Mucosa of gallbladder (tissue), 1 donor: ENCODE measurements around the gene TKFC. TPM values are rescaled to one million over a fixed set of nuclear protein-coding genes. Genes with fewer than 3 reads are reported as not detected.
A peak's percentile ranks its signal among the peaks of the same experiment; 100 is the strongest.

Source experiments
- DNase-seq: peaks from one replicate; pipeline ENCODE4 v3.0.0-alpha.2; 2020; ENCODE audit warnings: low spot score
- total RNA-seq: library from RNA; stranded (reverse); gene quantifications from one replicate; pipeline ENCODE4 v1.2.1, GENCODE V29; 2021
- donor health status: DM: no; HTN: no; CAD: no.

The TKFC gene
- total RNA-seq, 1 donor from 2014 or later: 67.8 TPM

- no peak for DNase-seq
These were observed 13.2 kb downstream of the TKFC start for GRCh38 chr11:61345954-61346843.

- no peak for DNase-seq
These were observed 15.0 kb downstream of the TKFC start for GRCh38 chr11:61347916-61348461.

DNA sequence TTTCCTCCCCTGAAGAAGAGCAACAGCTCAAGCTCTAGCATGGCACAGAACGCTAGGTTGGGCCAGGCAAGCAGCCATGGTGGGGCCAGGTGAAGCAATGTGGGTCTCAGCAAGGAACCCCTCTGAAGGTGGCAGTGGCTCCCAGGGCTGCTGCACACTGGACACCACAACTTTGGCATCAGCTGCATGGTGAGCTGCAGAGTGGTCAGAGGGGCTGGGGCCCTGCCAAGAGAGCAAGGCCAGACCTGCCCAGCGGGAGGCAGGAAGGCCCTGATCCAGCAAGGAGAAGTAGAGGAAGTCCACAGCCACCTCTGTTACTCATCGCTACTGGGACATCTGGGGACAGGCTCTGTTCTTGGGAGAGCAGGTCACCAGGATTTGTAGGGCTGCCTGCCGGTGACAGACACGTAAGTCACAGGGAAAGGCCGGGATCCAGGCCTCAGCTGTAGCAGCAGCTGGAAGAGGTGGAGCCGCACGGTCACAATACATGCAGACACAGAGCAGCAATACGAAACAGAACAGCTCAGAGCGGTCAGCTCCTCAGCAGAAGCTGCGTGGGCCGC, 16.2 kb downstream of the TKFC start:
- DNase-seq: no peak

- DNase-seq: no peak
These were observed 16.9 kb downstream of the TKFC start for GRCh38 chr11:61349916-61350315.

DNA sequence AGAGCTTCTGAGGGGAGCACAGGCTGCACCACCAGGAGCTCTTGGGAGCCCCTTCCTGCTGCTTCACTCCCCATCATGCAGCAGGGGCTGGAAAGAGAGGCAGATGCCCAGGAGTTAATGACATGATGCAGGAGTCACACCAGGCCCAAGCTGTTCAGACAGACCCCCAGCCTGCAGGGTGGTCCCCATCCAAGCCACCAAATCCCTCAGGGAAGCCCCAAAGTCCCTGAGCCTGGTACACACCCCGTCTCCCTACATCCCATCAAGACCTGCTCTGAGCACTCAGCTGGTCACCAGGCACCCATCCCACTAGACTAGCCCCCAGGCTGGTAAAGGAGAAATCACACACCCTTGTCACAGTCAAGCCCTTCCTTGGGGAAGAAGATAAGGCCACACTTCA, 17.3 kb downstream of the TKFC start:
- no peak for DNase-seq

DNA sequence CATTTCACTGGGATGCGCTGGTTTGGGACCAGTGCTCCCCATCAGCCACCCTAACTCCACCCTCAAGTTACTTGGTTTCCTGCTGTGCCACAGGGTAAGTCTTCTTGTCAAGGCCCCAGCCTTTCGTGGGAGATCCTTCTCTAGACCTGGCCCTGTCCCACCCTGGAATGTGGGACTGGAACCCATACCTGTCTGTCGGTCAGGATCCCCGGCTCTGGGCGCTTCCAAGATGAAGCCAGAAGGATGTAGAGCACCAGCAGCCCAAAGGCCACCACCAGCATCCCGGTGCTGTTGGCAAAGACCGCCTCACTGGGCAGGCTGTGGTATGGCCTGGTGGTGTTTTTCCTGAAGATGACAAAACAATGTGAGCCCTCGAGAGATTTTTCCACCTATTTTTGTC, 17.8 kb downstream of the TKFC start:
- no peak for DNase-seq

- no peak for DNase-seq
These were observed 19.0 kb downstream of the TKFC start for GRCh38 chr11:61352038-61352437.

DNA sequence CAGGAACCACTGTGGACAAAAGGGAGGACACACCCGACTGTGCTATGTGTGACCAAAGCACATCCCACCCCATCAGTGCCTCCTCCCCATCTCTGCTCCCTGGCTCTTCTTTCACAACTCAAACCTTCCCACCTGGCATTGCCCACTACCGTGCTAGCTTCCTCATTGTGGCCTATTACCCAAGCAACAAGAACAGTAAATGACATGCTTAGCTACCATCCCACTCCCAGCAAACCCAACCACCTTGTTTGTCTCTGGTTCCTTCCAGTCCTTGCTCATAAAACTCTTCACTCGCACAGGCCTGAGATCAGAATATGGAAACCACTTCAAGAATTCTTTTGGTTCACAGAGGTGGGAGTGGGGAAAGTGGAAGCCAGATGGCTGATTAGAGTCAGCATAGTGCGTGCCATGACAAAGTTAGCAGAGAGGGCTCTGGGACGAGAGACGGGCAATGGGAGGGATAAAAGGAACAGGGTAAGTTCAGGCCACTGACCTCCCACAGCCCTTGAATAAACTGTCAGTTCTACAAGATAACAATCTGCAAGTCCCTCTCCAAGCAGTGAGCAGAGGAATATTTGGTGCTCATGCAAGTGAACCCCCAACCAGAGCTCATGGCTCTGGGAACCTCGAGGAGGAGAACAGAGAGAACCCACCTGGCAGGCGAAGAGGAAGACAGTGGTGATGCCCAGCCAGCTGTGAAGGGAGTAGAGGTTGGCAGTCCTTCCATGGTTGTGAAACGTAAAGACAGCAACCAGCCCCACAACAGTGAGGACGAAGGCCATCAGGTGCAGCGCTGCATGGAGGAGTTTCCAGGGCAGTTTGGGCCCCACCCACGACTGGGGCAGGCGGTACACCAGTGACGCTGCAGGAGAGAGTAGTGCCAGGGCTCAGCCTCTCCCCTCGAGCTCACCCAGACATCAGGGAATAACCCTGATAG, 20.4 kb downstream of the TKFC start:
- DNase-seq: no peak

GRCh38 chr11:61354208-61354607, 21.2 kb downstream of the TKFC start:
- DNase-seq: no peak

DNA sequence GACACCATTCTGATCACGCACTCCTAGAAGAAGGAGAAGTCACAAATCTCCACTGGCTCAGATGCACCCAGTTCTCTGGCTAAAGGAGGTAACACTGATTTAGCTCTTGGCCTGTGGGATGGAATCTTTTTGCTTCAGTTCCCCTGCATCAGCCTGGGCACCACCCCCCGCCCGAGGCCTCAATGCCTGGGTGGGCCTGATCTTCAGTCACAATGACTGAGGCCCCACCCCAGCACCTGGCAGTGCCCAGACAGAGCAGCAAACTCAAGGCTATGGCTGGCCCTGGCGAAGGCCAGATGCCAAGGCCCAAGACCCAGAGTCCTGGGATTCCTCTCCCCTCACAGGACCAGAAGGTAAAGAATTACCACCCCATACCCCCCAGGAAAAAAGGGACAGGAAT, 23.7 kb downstream of the TKFC start:
- no peak for DNase-seq

DNA sequence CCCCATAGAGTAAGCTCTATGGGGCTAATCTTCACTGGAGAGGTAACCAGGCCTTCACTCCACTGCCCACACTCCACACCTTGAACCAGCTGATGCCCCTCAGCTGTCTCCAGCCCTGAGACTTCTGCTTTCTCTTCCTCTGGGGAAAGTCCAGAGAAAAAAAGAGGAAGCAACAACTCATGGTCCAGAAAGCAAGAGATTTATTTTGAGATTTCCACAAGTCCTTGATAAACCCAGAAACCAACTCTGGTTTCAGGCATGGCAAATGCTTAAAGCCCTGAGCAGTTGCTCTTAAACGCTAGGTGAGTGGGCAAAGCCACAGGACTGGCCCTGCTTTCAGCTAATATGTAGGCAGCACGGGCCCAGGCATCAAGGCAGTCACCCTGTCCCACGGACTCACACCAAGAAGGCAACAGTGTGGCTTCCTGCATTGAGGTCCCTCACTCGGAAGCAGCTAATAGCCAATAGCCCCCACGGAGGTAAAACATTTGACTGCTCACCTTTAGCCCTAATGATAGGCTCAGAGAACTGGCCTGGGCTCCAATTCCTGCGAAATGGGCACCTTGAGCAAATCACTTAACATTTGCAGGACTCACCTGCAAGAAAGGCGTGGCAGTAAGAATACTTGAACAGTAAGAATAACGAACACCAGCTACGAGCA, 24.3 kb downstream of the TKFC start:
- no peak for DNase-seq

GRCh38 chr11:61357894-61358239, 24.8 kb downstream of the TKFC start:
- DNase-seq: no peak

DNA sequence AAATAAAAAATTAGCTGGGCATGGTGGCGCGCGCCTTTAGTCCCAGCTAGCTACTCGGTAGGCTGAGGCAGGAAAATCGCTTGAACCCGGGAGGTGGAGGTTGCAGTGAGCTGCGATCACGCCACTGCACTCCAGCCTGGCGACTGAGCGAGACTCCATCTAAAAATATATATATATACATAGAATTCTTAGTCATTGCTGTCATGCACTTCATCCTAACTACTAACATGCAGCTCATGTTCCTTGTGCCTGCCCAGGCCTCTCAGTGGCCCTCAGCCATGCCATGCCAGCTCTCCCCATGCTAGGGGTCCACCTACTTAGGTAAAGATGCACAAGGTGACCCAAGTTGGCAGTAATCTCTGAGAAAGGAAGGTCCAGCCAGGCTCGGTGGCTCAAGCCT, 25.5 kb downstream of the TKFC start:
- DNase-seq: no peak

DNA sequence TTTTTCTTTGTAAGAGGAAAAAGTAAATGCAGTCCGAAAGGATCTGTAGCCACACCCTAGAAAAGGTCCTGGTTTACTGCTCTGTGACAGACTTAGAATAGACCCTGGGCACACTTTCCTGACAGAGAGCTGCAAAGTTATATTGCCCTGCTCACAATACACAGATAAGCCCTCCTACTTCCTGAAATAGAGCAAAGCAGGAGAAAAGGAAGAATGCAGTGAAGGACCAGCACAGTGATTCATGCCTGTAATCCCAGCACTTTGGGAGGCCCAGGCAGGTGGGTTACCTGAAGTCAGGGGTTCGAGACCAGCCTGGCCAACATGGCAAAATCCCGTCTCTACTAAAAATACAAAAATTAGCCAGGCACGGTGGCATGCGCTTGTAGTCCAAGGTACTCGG, 26.5 kb downstream of the TKFC start:
- no peak for DNase-seq

DNA sequence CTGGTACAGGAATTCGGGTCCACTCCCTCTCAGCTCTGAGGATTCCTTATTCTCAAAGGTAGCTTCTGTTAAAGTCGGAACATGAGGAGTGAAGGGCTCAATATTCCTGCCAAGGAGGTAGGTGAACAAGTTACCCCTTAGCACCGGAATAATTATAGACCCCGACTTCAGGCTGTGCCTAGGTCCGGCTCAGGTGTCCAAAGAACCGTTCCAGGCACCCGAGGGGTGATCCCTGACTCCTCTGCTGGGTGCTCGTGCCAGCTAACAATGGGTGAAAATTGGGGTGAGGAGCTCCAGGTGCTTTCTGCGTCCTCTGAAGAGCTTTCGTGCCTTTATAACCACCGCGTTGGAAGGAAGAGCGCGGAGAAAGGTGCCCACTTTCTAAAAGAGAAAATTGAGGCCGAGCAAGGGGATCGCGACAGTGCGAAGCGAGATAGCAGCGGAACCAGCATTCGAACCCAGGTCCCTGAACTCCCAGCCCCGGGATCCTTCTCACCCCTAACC, 28.3 kb downstream of the TKFC start:
- DNase-seq: no peak

DNA sequence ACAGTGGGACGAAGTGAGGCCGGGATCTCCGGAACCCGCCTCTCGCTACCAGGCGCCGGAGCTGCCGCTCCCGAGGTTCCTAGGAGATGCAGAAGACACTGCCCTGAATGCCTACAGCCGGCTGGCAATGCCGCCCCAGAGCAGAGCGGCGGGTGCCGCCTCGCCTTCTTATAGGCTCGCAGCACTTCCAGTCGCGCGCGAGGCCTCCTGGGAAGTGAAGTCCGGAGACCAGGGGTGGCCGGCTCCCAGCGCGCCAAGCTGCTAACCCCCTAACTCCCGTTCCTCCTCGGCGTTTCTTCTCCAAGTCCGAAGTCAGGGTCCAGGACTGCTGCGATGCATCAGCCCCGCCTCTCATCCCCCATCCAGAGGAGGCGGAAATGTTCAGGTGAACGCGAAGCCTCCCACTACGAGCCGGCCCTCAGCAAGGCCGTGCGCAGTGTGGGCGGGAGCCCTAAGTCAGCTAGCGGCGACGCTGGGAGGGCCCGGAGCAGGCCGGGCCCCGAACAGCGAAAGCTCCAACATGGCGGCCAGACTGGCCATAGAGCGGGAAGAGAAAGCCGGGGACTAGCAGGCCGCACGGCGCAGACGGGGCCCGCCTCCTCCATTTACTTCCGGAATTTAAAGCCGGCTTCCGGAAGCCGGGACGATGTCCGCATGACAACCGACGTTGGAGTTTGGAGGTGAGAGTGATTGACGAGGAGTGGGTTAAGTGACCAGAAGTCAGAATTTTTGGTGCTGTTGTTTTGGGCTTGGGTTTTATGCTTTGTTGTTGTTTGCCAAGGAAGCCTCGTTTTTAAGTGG, 28.9 kb downstream of the TKFC start, which contains the start of the genes CYB561A3 and TMEM138:
TSS of gene CYB561A3 (minus strand) at position 142 of the 801 bp plus-strand sequence. CDS start 5,169 bp downstream, outside the sequence.
TSS of gene TMEM138 (plus strand) at position 634 of the 801 bp plus-strand sequence. CDS start 2,017 bp downstream, outside the sequence.
- peak; percentile 93 for DNase-seq

DNA sequence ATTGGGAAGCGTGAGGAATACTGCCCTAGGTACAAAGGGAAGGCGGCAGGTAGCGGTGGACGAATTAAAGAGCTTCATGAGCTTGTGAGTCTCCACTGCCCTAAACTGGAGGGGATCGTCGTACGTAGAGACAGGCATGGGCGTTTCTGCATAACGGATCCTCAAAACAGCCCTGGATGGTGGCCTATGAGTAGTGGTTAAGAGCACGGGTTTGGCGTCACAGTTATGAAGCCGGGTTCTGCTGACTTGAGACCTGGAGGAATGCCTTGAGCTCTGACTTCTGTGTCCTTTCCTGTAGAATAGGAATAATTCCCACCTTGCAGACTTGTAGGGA, 29.5 kb downstream of the TKFC start:
- no peak for DNase-seq

- DNase-seq: no peak
These were observed 31.1 kb downstream of the TKFC start for GRCh38 chr11:61364012-61364675.

DNA sequence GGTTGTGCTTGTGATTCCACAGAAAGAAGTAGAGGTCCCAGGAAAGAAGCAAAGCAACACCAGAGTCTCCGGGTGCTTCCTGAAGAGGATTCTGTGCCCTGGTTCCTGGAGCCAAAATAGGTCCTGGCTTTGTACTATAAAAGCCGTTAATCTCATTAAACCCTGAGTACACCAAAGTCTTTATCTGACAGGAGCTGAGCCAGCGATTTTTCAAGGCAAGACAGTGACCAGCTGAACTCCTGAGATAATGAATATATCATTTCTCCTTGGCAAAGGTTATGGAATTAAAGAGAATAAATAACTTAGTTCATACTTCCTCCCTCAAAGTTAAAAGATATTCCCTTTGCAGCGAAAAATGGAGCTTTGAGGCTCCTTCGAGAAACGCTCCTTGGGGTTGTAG, 34.4 kb downstream of the TKFC start:
- DNase-seq: no peak

- no peak for DNase-seq
These were observed 35.6 kb downstream of the TKFC start for GRCh38 chr11:61368646-61369045.
